Posterior cingulate gyrus (tissue), 11 donors: Measurements from ENCODE around the gene OR51B6.
"Not testable (repeated sequence)": the region's sequence is repeated elsewhere in the genome, so short reads cannot be mapped to it uniquely, and the experiment has no call there.

Source experiments
- DNase-seq, 10 donors: peaks; one replicate each; pipeline versions ENCODE4 v3.0.0 to v3.0.0-alpha.2; 2020 to 2021; ENCODE audit warnings: mixed read lengths in 3 of 10
- intact Hi-C: fragments of 100-400 bp; cut with DNase I; formaldehyde crosslinking; loops from one replicate; pipeline ENCODE4 v1.15.1; 2023

The OR51B6 gene

GRCh38 chr11:5351208-5351607 lies at the start of gene OR51B6:
Gene OR51B6, plus strand, starts transcription at chr11:5351508. Its CDS starts 0 bp downstream, at chr11:5351508.
- DNase-seq, result no peak
- intact Hi-C loops, result no loop called here

GRCh38 chr11:5301846-5302245 lies 49.5 kb upstream of the OR51B6 start, which contains the start of gene OR51B4:
Gene OR51B4, minus strand, starts transcription at chr11:5301946. Its CDS starts 0 bp downstream, at chr11:5301946.
- intact Hi-C loops, result no loop called here
- no peak for DNase-seq

GRCh38 chr11:5303626-5304025 lies 47.7 kb upstream of the OR51B6 start:
- no peak for DNase-seq
- intact Hi-C loops, result no loop called here

GRCh38 chr11:5304046-5304445 lies 47.3 kb upstream of the OR51B6 start:
- no peak for DNase-seq
- intact Hi-C loops, result no loop called here

- intact Hi-C loops, result no loop called here
- DNase-seq, result no peak
Measured at GRCh38 chr11:5307256-5308019, 43.9 kb upstream of the OR51B6 start.

GRCh38 chr11:5310423-5310822 lies 40.9 kb upstream of the OR51B6 start:
- DNase-seq, result no peak
- intact Hi-C loops, result no loop called here

- DNase-seq, intact Hi-C loops: not testable (repeated sequence)
Measured at GRCh38 chr11:5313326-5314023, 37.8 kb upstream of the OR51B6 start.

GRCh38 chr11:5317292-5317691 lies 34.0 kb upstream of the OR51B6 start:
- DNase-seq, result no peak
- intact Hi-C loops, result no loop called here

- intact Hi-C loops, result no loop called here
- DNase-seq, result no peak
Measured at GRCh38 chr11:5324197-5324596, 27.1 kb upstream of the OR51B6 start, which contains the start of gene OR51B2. Gene OR51B2, minus strand, starts transcription at chr11:5324297. Its CDS starts 0 bp downstream, at chr11:5324297.

- intact Hi-C loops, result no loop called here
- DNase-seq, result no peak
Measured at GRCh38 chr11:5335170-5335569, 16.1 kb upstream of the OR51B6 start.

- no peak for DNase-seq
- intact Hi-C loops, result no loop called here
Measured at GRCh38 chr11:5336331-5336730, 15.0 kb upstream of the OR51B6 start.

- DNase-seq, intact Hi-C loops: not testable (repeated sequence)
Measured at GRCh38 chr11:5337253-5337652, 14.1 kb upstream of the OR51B6 start.

GRCh38 chr11:5339771-5340322 lies 11.5 kb upstream of the OR51B6 start:
- no peak for DNase-seq
- intact Hi-C loops, result no loop called here

- DNase-seq, result no peak
- intact Hi-C loops, result no loop called here
Measured at GRCh38 chr11:5343474-5344335, 7.6 kb upstream of the OR51B6 start, which contains the start of gene OR51B5. Gene OR51B5, minus strand, starts transcription at chr11:5343524. Its CDS starts 0 bp downstream, at chr11:5343524.

GRCh38 chr11:5345831-5346230 lies 5.5 kb upstream of the OR51B6 start:
- intact Hi-C loops, result no loop called here
- DNase-seq, result no peak

GRCh38 chr11:5348551-5349194 lies 2.6 kb upstream of the OR51B6 start:
- DNase-seq, result no peak
- intact Hi-C loops, result no loop called here

GRCh38 chr11:5349550-5349949 lies 1.8 kb upstream of the OR51B6 start:
- no peak for DNase-seq
- intact Hi-C loops, result no loop called here

- intact Hi-C loops, DNase-seq: not testable (repeated sequence)
Measured at GRCh38 chr11:5356031-5356430, 4.7 kb downstream of the OR51B6 start.

- no peak for DNase-seq
- intact Hi-C loops, result loop anchor here (10.0 kb wide), 1 partner anchor 157 kb away; the partner anchor contains the start of gene OR51V1
Measured at GRCh38 chr11:5362017-5362625, 10.8 kb downstream of the OR51B6 start.
